Stimulated activated CD4-positive, alpha-beta T cell treated with anti-CD3 and anti-CD28 coated beads, Interleukin-15, amount 100 ng/mL, for 48 hours (primary cell): ENCODE results near the gene ZNF318.
"Not testable (repeated sequence)": the region's sequence is repeated elsewhere in the genome, so short reads cannot be mapped to it uniquely, and the experiment has no call there.

Source experiments
- DNase-seq, 2 donors: peaks; one replicate each; pipeline ENCODE4 v3.0.0-alpha.2; 2020; ENCODE audit warnings: low read depth in 2 of 2

The ZNF318 gene

GRCh38 chr6:43383021-43383667, 13.7 kb upstream of the ZNF318 start:
- no peak for DNase-seq

DNA sequence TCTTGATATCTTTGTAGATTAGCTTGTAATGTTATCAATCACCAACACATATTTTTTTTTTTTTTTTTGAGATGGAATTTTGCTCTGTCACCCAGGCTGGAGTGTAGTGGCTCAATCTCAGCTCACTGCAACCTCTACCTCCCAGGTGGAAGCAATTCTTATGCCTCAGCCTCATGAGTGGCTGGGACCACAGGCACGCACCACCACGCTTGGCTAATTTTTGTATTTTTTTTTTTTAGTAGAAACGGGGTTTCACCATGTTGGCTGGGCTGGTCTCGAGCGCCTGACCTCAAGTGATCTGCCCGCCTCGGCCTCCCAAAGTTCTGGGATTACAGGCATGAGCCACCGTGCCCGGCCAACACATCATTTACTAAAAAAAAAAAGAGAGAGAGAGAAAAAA, 11.4 kb upstream of the ZNF318 start:
- not testable (repeated sequence) for DNase-seq

DNA sequence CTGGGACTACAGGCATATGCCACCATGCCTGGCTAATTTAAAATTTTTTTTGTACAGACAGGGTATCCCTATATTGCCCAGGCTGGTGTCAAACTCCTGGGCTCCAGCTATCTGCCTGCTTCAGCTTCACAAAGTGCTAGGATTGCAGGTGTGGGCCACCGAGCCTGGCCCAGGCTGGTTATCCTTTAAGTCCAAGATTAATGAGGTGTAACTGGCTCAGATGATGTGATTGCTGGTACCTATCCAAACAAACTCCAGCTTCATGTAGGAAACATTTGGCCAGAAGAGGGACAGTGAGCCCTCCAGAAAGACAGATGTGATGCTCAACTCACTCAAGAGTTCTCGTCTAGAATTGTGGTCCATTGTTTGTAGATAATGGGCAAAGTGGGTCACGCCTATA, 9.2 kb upstream of the ZNF318 start:
- DNase-seq, result no peak

DNA sequence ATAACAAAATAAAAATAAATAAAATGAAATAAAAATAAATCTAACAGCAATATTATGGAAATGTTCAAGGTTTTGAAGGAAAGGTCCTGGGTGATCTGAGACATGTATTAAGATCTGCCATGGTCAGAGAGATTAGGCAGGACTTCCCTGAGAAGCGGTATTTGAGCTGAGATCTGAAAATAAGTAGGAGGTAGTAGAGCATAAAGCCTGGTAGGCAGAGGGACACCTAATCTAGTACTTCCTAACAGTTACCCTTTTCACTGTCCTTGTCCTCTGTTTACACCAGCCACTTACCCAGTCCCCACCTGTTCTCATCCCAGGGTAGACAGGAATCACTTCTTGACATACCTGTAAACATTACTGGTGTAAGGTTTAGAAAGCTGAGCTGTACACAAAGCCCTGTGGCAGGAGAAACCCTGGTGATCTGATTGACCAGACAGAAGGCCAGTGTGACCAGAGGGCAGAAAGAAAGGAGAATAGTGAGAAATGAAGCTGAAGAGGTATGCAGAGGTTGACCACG, 8.3 kb upstream of the ZNF318 start:
- no peak for DNase-seq

- DNase-seq, result no peak
Observed at GRCh38 chr6:43376551-43376981, 7.1 kb upstream of the ZNF318 start.

DNA sequence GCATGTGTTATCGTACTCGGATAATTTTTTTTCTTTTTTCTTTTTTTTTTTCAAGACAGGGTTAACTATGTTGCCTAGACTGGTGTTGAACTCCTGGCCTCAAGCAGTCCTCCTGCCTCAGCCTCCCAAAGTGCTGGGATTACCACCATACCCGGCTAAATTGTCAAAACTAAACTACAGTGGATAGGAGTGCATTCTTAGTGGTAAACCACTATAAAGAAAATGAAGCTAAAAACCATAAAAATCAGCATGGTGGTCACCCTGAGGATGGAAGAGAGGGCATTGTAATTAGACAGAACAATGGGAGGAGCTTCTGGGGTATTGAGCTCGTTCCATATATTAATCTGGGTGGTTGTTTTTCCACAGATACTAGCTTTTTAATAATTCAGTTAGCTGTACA, 6.2 kb upstream of the ZNF318 start:
- no peak for DNase-seq

DNA sequence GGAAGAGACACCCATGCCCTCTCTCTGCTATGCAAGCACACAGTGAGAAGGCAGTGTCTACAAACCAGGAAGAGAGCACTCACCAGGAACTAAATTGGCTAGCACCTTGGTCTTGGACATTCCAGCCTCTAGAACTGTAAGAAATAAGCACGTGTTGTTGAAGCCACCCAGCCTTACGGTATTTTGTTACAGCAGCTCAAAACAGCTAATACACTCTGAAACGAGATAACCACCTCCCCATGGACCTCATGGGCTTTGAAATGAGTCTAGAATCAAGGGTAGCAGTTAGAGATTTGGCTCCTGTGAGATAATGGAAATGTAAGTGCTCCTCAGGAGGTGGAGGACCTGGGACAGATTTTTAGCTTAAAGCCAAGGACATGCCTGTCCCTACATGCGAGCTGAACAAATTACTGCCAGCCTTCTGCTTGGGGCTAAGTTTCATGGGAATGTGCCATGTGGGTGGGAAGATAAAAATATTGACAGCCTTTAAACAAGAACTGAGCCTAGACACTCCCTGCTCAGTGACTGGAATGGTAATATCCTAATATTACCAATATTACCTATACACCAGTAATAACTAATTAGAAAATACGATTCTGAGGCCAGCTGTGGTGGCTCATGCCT, 3.9 kb upstream of the ZNF318 start:
- no peak for DNase-seq

DNA sequence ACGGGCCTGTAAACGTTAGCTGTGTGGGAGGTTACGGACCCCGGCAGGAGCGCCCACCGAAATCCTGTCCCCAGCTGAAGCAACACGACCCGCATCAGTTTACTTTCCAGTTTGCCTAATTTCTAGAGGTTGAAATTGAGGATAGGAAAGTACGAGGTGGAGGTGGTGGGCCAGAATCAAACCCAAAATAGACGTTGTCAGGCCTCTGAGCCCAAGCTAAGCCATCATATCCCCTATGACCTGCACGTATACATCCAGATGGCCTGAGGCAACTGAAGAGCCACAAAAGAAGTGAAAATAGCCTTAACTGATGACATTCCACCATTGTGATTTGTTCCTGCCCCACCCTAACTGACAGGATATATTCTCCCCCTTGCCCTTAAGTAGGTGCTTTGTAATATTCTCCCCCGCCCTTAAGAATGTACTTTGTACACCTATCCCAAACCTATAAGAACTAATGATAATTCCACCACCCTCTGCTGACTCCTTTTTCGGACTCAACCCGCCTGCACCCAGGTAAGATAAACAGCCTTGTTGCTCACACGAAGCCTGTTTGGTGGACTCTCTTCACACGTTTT, 645 bp upstream of the ZNF318 start:
- not testable (repeated sequence) for DNase-seq

DNA sequence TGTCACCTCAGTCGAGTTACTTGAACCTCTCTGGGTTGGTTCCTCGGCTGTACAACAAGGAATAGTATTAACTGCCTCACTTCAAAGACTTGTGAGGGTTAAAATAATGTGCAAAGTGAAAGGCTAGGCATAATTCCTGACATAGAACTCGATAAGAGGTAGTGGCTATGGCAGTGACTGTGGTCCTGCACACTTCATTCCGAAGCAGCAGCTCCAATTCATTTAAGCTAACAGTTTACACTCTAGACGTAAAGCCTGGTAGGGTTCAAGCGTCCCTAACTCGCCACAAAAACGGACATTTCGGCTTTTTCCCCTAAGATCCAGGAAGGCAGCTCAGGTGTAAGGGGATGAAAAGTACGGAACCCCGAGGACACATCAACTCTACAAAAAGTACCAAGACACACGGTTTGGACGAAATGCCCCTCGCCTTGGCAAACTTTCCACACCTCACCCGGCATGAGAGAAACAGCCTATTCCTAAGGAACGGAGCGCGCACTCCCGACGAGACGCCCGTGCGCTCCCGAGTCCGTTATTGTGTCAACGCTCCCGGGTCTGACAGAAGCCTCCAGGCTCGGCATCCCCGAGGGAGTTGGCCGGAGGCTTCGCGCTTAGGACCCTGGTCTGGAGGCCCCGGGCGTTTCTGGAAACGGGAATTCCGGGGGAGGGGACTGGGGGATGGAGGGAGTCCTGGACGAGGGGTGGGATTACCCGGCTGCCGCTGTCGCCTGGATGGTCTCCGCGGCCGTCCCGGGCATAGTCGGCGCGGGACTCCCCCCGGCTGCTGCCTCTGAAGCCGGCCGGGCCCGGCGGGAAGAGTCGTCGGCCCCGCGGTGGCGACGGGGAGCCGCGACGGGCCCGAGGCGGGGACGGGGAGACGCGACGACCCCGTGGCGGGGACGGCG, 937 bp downstream of the ZNF318 start:
- DNase-seq, result no peak

- DNase-seq, result no peak
Observed at GRCh38 chr6:43367245-43367984, 2.0 kb downstream of the ZNF318 start.

- DNase-seq, result no peak
Observed at GRCh38 chr6:43361269-43361668, 8.2 kb downstream of the ZNF318 start.

DNA sequence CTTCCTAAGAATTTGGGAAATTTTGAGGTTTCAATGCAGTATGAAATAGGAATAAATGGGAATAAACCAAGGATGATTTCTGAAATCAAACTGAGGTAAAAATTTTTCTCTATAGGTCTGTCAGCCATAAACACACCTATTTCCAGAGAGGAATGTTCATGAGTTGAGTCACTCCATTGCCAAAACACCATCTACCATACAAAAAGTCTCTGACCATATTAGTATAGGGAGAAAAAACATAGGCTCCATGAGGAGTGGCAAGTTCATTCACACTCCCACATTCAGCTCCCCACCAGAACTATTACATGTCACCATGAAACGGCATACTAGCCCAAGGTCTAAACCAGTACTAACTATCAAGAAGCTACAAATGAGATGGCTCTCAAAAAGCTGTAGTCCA, 9.6 kb downstream of the ZNF318 start:
- DNase-seq, result no peak

DNA sequence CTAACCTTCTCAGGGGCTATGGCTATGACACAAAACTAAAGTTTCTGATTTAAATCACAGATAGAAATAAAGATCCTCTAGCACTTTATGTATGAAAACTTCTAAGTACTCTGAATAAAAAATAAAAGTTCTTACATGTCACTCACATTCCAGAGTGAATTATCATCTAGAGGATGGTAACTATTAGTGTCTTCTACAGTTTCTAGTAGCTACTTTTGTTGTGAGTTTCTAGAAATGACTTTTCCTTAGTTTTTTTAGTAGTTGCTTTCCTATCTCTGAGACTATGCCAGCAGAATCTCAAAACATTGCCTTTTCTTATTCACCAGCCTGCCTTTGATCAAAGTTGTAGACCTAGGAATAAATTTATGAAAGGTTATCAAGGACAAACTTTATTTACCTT, 10.1 kb downstream of the ZNF318 start:
- DNase-seq, result no peak

DNA sequence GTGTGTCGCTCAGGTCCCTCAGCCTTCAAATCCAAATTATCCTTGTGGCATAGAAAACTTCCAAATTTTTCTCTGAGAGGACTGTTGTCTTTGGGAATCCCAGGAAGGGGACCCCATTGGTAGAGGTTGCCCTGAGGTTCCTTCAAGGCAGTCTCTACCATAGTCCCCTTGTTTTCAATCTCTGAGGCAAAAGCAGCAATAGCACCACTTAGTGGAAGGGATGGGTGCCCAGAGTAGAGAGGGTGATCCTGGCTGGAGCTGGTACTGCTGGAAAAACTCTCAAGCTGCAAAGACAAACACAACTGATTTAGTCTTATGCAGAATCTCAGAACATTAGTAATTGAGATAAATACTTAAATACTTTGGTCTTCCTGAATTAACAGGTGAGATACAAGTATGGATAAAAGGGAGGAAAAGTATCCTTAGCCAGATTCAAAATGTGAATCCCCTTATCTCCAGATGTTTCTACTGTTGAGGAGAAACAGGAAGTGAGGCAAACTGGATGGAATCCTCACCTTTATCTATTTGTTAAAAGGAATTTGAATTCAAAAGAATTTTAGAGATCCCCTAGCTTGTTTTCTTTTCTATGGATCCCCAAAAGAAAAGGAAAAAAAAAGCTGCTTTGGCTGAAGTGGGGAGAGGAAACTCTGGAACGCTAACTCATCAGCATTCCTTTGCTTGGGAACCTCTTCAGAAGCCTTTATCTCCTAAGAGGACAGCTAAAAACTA, 13.4 kb downstream of the ZNF318 start:
- DNase-seq, result no peak

DNA sequence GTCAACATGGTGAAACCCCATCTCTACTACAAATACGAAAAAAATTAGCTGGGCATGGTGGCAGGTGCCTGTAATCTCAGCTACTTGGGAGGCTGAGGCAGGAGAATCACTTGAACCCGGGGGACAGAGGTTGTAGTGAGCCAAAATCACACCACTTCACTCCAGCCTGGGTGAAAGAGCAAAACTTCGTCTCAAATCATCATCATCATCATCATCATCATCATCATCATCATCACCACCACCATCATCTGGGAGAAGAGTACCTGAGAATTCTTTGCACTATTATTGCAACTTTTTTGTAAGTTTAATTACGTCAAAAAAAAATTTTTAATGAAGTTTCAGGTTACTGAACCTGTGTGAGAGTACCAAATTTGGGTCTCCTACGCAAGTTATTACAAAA, 17.5 kb downstream of the ZNF318 start:
- DNase-seq, result not testable (repeated sequence)

DNA sequence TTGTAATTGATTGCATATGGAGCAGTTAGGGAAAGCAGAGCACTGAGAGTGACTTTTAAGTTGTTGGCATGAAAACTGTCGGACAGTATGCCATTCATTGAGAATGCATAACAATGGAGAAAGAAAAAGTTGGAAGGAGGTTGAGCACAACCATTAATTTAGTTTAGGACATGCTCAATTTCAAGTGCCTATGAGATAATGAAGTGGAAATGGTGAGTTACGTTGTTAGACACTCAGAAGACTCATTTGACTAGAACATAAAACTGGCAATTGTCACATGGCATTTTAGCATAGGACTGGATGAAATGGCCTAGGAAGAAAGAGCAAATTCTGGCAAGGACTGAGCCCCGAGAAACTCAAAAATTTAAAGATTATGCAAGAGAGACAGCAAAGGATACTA, 22.0 kb downstream of the ZNF318 start:
- DNase-seq, result no peak

DNA sequence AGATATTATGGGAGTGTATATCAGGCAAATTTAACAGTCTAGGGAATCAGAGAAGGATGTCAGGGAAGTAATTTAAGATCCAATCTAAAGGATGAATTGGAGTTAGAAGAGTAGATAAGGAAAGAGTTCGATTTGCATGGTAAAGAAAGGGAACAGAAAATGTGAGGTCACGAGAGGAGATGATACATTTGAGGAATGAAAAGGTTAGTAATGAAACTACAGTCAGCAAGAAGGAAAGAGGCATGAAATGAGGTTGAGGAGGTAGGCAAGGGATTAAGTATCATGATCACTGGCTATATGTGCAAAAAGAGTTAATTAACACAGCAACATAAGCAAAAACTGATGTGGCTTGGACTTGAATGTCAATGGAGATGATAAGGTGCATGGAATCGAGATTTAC, 22.4 kb downstream of the ZNF318 start:
- no peak for DNase-seq

GRCh38 chr6:43346243-43346642, 23.2 kb downstream of the ZNF318 start:
- not testable (repeated sequence) for DNase-seq

GRCh38 chr6:43339168-43339567, 30.3 kb downstream of the ZNF318 start:
- no peak for DNase-seq

DNA sequence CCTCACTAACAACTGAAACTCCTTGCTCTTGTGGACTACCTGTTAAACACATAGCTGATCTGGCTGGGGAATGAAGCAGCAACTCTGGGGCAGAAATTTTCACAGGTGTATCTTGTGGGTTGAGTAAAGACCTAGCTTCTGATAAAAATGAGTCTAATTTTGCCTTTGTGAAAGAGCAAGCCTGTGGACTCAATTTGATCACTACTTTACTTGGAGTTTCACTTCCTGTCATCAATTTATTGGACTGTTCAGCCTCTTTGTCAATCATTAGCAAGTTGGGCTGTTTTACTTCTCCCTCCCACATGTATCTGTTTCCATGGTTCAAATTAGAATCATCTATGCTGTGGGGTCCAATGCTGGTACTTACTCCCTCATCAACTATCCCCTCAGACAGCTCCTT, 31.2 kb downstream of the ZNF318 start:
- no peak for DNase-seq

GRCh38 chr6:43336382-43336781, 33.1 kb downstream of the ZNF318 start:
- DNase-seq, result no peak
